Fibroblast of lung (primary cell): Measurements from ENCODE around the gene HNRNPF. TPM values are rescaled to one million over a fixed set of nuclear protein-coding genes. Genes with fewer than 3 reads are reported as not detected.

Experiments
- DNase-seq, 2 donors: peaks; one replicate each; pipeline versions ENCODE4 v3.0.0 to v3.0.0-alpha.2; 2010; ENCODE audit warnings: low read depth in 2 of 2
- H2AFZ ChIP-seq: 2 replicates; pipeline ENCODE4 v1.5.1; 2012; ENCODE audit warnings: low read length, control low read depth, inconsistent platforms
- H3K27ac ChIP-seq: 2 replicates; pipeline ENCODE4 v1.5.1; 2011; ENCODE audit warnings: low read length, control low read depth; ENCODE audit not compliant: insufficient read depth
- H3K27me3 ChIP-seq: 2 replicates; pipeline ENCODE4 v1.5.1; 2011; ENCODE audit warnings: mild to moderate bottlenecking, low read length; ENCODE audit not compliant: control insufficient read depth, insufficient read depth
- H3K36me3 ChIP-seq: 2 replicates; pipeline ENCODE4 v1.5.1; 2011; ENCODE audit warnings: low read length; ENCODE audit not compliant: control insufficient read depth, insufficient read depth
- H3K4me1 ChIP-seq: 2 replicates; pipeline ENCODE4 v1.5.1; 2011; ENCODE audit warnings: low read length; ENCODE audit not compliant: control insufficient read depth, insufficient read depth; ENCODE audit errors: extremely low read depth
- H3K4me2 ChIP-seq: 2 replicates; pipeline ENCODE4 v1.5.1; 2011; ENCODE audit warnings: low read length, control low read depth; ENCODE audit not compliant: insufficient read depth; ENCODE audit errors: extremely low read depth
- H3K4me3 ChIP-seq, 4 experiments: fragments of 200-600 bp in 1 of 4; sonication (generic) in 1 of 4; replicated peaks in 1 of 4; 2 replicates each; pipeline ENCODE4 v1.5.1; 2011 to 2016; ENCODE audit warnings: low read length in 4 of 4, low read depth in 3 of 4, mild to moderate bottlenecking in 3 of 4, control low read depth in 2 of 4, inconsistent platforms in 1 of 4, mixed read lengths in 1 of 4; ENCODE audit not compliant: insufficient read depth in 1 of 4; ENCODE audit errors: control extremely low read depth in 1 of 4
- H3K79me2 ChIP-seq: 2 replicates; pipeline ENCODE4 v1.5.1; 2012; ENCODE audit warnings: mild to moderate bottlenecking, low read length, inconsistent platforms; ENCODE audit not compliant: control insufficient read depth, insufficient read depth
- H3K9ac ChIP-seq: 2 replicates; pipeline ENCODE4 v1.5.1; 2011; ENCODE audit warnings: mild to moderate bottlenecking, low read length, control low read depth; ENCODE audit not compliant: insufficient read depth
- H3K9me3 ChIP-seq: 2 replicates; pipeline ENCODE4 v1.5.1; 2012; ENCODE audit warnings: low read depth, low read length; ENCODE audit not compliant: control insufficient read depth, insufficient read depth
- H4K20me1 ChIP-seq: 2 replicates; pipeline ENCODE4 v1.5.1; 2011; ENCODE audit warnings: low read length; ENCODE audit not compliant: control insufficient read depth, insufficient read depth; ENCODE audit errors: extremely low read depth
- EZH2 ChIP-seq: IDR thresholded peaks from 2 replicates; pipeline ENCODE4 v1.5.1; 2012; ENCODE audit warnings: low read length, control low read depth, mild to moderate bottlenecking; ENCODE audit errors: missing control alignments
- polyA plus RNA-seq, 2 donors: library from polyadenylated mRNA; depleted of rRNA in 1 of 2; stranded (reverse) in 1 of 2; unstranded in 1 of 2; fragments of >200 nt; gene quantifications; 2 replicates each; pipeline ENCODE4 v1.2.1, GENCODE V29; 2011 to 2012; ENCODE audit warnings: missing spikeins in 1 of 2
- total RNA-seq: library from RNA; depleted of rRNA; stranded (reverse); fragments of >200 nt; gene quantifications from 2 replicates; pipeline ENCODE4 v1.2.1, GENCODE V29; 2014
- TF ChIP-seq, protein P1 (sequence below), 2 donors: IDR thresholded peaks in 1 of 2; conservative IDR thresholded peaks in 1 of 2; 1 replicate in 1 of 2; 2 replicates in 1 of 2; pipeline ENCODE4 v1.5.1; 2011 to 2012; ENCODE audit warnings: low read length in 2 of 2, control low read depth in 1 of 2, inconsistent platforms in 1 of 2, low read depth in 1 of 2, mild to moderate bottlenecking in 1 of 2

Gene HNRNPF
- total and polyA plus RNA-seq, 2 donors (not counting 1 experiment from before 2014, with no cell fraction given) = 203 to 217 TPM

GRCh38 chr10:43417950-43418768, 9.2 kb upstream of the HNRNPF start:
- no peak overlapping the region for H3K9ac ChIP-seq
- H3K4me3 ChIP-seq = no peak overlapping the region
- no peaks in the 10 kb centered on the region for H4K20me1 ChIP-seq
- H3K79me2 ChIP-seq = no peaks in the 10 kb centered on the region
- TF ChIP-seq EZH2 = no peak
- TF ChIP-seq, protein P1, sequence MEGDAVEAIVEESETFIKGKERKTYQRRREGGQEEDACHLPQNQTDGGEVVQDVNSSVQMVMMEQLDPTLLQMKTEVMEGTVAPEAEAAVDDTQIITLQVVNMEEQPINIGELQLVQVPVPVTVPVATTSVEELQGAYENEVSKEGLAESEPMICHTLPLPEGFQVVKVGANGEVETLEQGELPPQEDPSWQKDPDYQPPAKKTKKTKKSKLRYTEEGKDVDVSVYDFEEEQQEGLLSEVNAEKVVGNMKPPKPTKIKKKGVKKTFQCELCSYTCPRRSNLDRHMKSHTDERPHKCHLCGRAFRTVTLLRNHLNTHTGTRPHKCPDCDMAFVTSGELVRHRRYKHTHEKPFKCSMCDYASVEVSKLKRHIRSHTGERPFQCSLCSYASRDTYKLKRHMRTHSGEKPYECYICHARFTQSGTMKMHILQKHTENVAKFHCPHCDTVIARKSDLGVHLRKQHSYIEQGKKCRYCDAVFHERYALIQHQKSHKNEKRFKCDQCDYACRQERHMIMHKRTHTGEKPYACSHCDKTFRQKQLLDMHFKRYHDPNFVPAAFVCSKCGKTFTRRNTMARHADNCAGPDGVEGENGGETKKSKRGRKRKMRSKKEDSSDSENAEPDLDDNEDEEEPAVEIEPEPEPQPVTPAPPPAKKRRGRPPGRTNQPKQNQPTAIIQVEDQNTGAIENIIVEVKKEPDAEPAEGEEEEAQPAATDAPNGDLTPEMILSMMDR (conservative IDR thresholded peaks at IDR 0.05 in 1 of 2, IDR thresholded peaks at IDR 0.05 in 1 of 2; ENCODE audit: low read depth in 1 of 2, low read length in 2 of 2) = no peak
- no peak overlapping the region for H3K27ac ChIP-seq
- H3K36me3 ChIP-seq = no peaks in the 10 kb centered on the region
- H2AFZ ChIP-seq = no peak overlapping the region
- H3K9me3 ChIP-seq = no peaks in the 10 kb centered on the region
- H3K27me3 ChIP-seq = no peaks in the 10 kb centered on the region
- DNase-seq = no peak
- no peak overlapping the region for H3K4me2 ChIP-seq
- peaks cover 7% of the 10 kb centered on the region for H3K4me1 ChIP-seq

DNA sequence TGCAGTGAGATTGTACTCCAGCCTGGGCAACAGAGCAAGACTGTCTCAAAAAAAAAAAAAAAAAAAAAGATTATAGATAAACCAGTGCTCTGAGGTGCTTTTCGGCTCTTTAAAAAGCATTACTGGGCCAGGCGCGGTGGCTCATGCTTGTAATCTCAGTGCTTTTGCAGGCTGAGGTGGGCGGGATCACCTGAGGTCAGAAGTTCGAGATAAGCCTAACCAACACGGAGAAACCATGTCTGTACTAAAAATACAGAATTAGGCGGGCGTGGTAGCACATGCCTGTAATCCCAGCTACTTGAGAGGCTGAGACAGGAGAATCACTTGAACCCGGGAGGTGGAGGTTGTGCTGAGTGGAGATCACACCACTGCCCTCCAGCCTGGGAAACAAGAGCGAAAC, 6.6 kb upstream of the HNRNPF start:
- Histone ChIP-seq H3K9ac (no peak overlapping the region), H3K9me3 (no peaks in the 10 kb centered on the region), H3K27me3 (no peaks in the 10 kb centered on the region)

GRCh38 chr10:43411536-43411935, 2.5 kb upstream of the HNRNPF start:
- no peak for DNase-seq
- TF ChIP-seq, protein P1 (conservative IDR thresholded peaks at IDR 0.05 in 1 of 2, IDR thresholded peaks at IDR 0.05 in 1 of 2; ENCODE audit: low read depth in 1 of 2, low read length in 2 of 2) = no peak
- TF ChIP-seq EZH2 = no peak
- Histone ChIP-seq H3K9me3 (no peaks in the 10 kb centered on the region), H3K27me3 (no peaks in the 10 kb centered on the region), H3K9ac (no peak overlapping the region), H2AFZ (no peak overlapping the region), H3K4me1 (no peaks in the 10 kb centered on the region), H3K36me3 (no peaks in the 10 kb centered on the region), H3K4me3 (no peak overlapping the region), H4K20me1 (no peaks in the 10 kb centered on the region), H3K27ac (no peak overlapping the region), H3K79me2 (peaks cover 21% of the 10 kb centered on the region), H3K4me2 (no peak overlapping the region)

More for the DNA sequence above, 6.6 kb upstream of the HNRNPF start:
- H3K27ac ChIP-seq = no peak overlapping the region
- H3K36me3 ChIP-seq = no peaks in the 10 kb centered on the region
- H3K4me3 ChIP-seq = no peak overlapping the region
- no peak for DNase-seq
- no peaks in the 10 kb centered on the region for H4K20me1 ChIP-seq
- TF ChIP-seq EZH2 = no peak
- TF ChIP-seq, protein P1 (conservative IDR thresholded peaks at IDR 0.05 in 1 of 2, IDR thresholded peaks at IDR 0.05 in 1 of 2; ENCODE audit: low read depth in 1 of 2, low read length in 2 of 2) = no peak
- peaks cover 3% of the 10 kb centered on the region for H3K4me1 ChIP-seq
- no peak overlapping the region for H3K4me2 ChIP-seq
- H3K79me2 ChIP-seq = no peaks in the 10 kb centered on the region
- no peak overlapping the region for H2AFZ ChIP-seq
